Measurements from ENCODE around the gene OR2T4.

OR2T4 gene

GRCh38 chr1:248361121-248361715 is at the start of gene OR2T4:
OR2T4 (plus strand) TSS chr1:248361665; CDS start chr1:248361665, 0 bp downstream.
- no peak for DNase-seq (ENCODE audit: low read depth)

- DNase-seq (ENCODE audit: low read depth), result no peak
Observed at GRCh38 chr1:248316796-248317195, 44.7 kb upstream of the OR2T4 start.

GRCh38 chr1:248324468-248324867 is 37.0 kb upstream of the OR2T4 start, which contains the start of gene OR2M7:
OR2M7 (minus strand) TSS chr1:248324568; CDS start chr1:248324568, 0 bp downstream.
- DNase-seq (ENCODE audit: low read depth), result no peak

GRCh38 chr1:248343451-248343850 is 18.0 kb upstream of the OR2T4 start:
- DNase-seq (ENCODE audit: low read depth), result no peak

- no peak for DNase-seq (ENCODE audit: low read depth)
Observed at GRCh38 chr1:248348475-248348874, 13.0 kb upstream of the OR2T4 start, which contains the start of gene OR14C36. OR14C36 (plus strand) TSS chr1:248348775; CDS start chr1:248348775, 0 bp downstream.

GRCh38 chr1:248359415-248359814 is 2.0 kb upstream of the OR2T4 start:
- DNase-seq (ENCODE audit: low read depth), result no peak

GRCh38 chr1:248366609-248367008 is 5.1 kb downstream of the OR2T4 start:
- no peak for DNase-seq (ENCODE audit: low read depth)

- no peak for DNase-seq (ENCODE audit: low read depth)
Observed at GRCh38 chr1:248372394-248372793, 10.9 kb downstream of the OR2T4 start.

- no peak for DNase-seq (ENCODE audit: low read depth)
Observed at GRCh38 chr1:248373761-248374160, 12.3 kb downstream of the OR2T4 start.

- DNase-seq (ENCODE audit: low read depth), result no peak
Observed at GRCh38 chr1:248375446-248375845, 14.0 kb downstream of the OR2T4 start, which contains the start of gene OR2T6. OR2T6 (plus strand) TSS chr1:248375746; CDS start chr1:248387609, 11,863 bp downstream.

GRCh38 chr1:248376916-248377315 is 15.5 kb downstream of the OR2T4 start:
- no peak for DNase-seq (ENCODE audit: low read depth)

- no peak for DNase-seq (ENCODE audit: low read depth)
Observed at GRCh38 chr1:248380854-248381253, 19.4 kb downstream of the OR2T4 start.

GRCh38 chr1:248388426-248388825 is 27.0 kb downstream of the OR2T4 start:
- no peak for DNase-seq (ENCODE audit: low read depth)

GRCh38 chr1:248393050-248393449 is 31.6 kb downstream of the OR2T4 start:
- DNase-seq (ENCODE audit: low read depth), result no peak

GRCh38 chr1:248402748-248403147 is 41.3 kb downstream of the OR2T4 start, which contains the start of gene OR2T1:
OR2T1 (plus strand) TSS chr1:248403048; CDS start chr1:248406148, 3,100 bp downstream.
- no peak for DNase-seq (ENCODE audit: low read depth)

- no peak for DNase-seq (ENCODE audit: low read depth)
Observed at GRCh38 chr1:248404024-248404423, 42.6 kb downstream of the OR2T4 start.

- DNase-seq (ENCODE audit: low read depth), result no peak
Observed at GRCh38 chr1:248406721-248407692, 45.5 kb downstream of the OR2T4 start.
